Activated CD4-positive, alpha-beta T cell treated with anti-CD3 and anti-CD28 coated beads for 4 hours (primary cell): ENCODE data around the gene NFS1.

Source experiments
- DNase-seq, 2 donors: peaks; one replicate each; pipeline ENCODE4 v3.0.0-alpha.2; 2020

The NFS1 gene

GRCh38 chr20:35669221-35669620, 29.9 kb downstream of the NFS1 start:
- DNase-seq = no peak

DNA sequence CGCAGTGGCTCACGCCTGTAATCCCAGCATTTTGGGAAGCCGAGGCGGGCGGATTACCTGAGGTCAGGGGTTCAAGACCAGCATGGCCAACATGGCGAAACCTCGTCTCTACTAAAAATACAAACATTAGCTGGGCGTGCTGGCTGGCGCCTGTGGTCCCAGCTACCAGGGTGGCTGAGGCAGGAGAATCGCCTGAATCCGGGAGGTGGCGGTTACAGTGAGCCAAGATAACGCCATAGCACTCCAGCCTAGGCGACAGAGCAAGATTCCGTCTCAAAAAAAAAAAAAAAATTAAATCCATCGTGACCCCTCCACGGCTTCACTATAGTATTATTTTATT, 33.2 kb downstream of the NFS1 start:
- no peak for DNase-seq

DNA sequence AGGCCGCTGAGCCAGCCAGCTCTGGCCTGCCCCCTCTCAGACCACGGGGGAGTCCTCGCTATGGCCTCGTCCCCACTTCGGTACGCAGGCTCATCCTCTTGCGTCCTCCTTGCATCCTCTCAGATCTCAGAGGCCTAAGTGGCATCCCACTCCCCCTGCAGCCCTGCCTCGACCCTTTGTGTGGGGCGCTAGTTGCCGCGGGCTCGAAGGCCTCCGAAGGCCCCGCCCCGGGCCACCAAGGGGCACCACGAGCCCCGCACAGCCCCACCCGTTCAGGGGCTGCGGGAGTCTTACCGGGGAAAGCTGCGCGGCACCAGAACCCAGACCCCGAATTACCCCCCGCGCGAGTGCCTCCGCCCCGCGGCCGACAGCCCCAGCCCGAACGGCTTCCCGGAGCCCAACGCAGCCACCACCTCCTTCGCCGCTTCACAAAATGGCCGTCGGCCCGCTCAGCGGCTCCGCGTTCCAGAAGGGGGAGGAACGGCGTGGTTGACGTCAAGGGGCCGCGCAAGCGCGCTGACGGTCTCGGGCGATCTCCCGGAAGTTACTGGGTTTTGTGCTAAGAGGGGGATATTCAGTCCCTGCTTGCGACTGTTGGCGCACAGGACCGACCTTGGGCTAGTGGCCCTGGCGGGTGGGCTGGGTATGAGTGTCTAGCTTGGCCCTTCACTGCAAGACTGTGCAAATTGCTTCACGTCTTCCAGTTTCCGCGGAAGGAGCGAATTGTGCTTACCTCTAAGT, 34.5 kb downstream of the NFS1 start, which contains the start of the genes CPNE1 and RBM12:
CPNE1 (minus strand) TSS at position 435 of the 741 bp plus-strand sequence. CDS start 31,977 bp downstream, outside the sequence.
RBM12 (minus strand) TSS at position 435 of the 741 bp plus-strand sequence. CDS start 9,578 bp downstream, outside the sequence.
- DNase-seq = peak; percentile 90 to 91

DNA sequence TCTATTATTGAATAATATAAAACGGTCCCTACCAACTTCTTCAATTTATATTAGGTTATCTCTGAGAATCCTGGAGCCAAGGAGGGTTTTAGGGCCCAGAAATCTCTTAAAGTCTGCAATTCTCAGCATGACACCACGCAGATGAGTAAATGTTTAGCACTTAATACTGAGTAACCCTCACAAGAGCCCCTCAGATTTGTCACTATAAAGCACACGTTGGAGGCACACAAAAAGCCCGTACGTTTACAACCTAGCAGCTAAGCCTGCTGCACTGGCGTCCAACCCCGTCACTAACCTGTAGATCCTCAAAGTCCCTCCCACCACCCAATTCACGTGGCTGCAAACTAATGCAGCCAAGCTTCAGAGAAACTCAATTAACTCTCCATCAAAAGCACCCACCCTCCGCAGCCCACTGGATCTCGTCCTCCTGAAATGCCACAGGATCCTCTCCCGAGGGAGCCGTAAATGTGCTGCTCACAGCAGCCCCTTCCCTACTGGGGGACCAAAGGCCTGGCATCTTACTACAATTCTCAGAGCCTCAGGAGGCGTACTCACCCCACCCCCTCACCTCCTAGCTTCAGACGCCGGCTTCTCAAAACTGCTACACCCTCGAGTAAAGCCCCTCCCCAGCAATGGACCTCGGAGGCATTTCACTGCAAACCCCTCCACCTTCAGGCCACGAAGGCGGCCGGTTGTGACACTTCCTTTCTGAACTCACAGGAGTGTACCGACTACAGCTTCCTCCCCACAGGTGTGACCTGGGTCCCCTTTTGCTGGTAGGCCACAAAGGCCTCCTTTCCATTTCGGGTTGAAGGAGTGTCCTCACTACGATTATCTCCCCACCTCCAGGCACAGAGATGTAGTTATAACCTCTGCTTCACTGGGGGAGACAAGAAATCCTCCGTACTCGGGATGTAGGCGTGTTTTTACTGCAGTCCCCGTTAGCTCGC, 35.4 kb downstream of the NFS1 start:
- DNase-seq = peak; percentile 52 to 61

DNA sequence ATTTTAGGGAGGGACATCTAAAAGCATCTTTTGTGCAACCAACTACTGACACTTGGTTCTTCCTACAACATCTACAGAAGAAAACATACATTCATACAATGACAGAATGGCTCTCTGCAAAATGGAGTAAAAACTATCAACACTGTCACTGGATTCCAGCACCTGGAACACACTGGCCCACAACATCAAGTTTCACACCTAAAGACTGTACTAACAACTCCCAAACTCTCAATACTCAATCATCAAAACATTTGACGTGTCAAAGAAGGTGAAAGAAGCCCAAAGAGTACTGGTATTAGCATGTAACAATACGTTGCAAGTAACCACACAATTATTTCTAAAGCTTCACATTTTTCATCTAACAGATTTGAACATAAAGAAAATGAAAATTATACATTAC, 36.6 kb downstream of the NFS1 start:
- DNase-seq = no peak

GRCh38 chr20:35661908-35662307, 37.2 kb downstream of the NFS1 start:
- no peak for DNase-seq

GRCh38 chr20:35661053-35661452, 38.1 kb downstream of the NFS1 start:
- peak in 1 of 2 donors; percentile 18 for DNase-seq

DNA sequence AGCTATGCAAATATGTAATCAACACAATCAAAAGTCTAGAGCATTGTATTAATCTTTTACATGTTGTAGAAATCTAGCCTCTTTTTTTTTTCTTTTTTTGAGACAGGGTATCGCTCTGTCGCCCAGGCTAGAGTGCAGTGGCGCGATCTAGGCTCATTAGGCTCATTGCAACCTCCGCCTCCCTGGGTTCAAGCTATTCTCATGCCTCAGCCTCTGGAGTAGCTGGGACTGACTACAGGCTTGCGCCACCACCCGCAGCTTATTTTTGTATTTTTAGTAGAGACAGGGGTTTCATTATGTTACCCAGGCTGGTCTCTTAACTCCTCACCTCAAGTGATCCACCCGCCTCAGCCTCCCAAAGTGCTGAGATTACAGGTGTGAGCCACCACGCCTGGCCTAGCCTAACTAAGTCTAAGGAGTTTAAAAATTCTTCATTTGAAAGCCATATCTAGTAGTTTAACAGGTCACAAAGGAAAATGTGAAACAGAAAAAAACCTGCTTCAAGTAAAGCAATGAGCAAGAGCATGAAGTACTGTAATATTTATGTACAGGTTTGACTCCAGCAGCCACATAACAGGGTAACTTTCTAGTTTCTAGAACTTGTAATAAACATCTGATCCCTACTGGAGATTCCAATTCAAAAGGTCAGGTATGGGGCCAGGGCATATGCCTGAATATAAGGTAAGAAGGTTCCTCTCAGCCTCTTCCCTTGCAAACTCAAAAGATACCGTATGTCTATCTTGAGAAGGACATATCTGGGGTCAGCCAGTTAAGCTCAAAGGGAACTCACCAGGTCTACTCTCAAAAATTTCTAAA, 38.8 kb downstream of the NFS1 start:
- DNase-seq = no peak

- no peak for DNase-seq
Measured at GRCh38 chr20:35657271-35657670, 41.9 kb downstream of the NFS1 start.

GRCh38 chr20:35654415-35654814, 44.7 kb downstream of the NFS1 start:
- no peak for DNase-seq

- DNase-seq = no peak
Measured at GRCh38 chr20:35653893-35654292, 45.3 kb downstream of the NFS1 start.

- no peak for DNase-seq
Measured at GRCh38 chr20:35653430-35653734, 45.8 kb downstream of the NFS1 start.

DNA sequence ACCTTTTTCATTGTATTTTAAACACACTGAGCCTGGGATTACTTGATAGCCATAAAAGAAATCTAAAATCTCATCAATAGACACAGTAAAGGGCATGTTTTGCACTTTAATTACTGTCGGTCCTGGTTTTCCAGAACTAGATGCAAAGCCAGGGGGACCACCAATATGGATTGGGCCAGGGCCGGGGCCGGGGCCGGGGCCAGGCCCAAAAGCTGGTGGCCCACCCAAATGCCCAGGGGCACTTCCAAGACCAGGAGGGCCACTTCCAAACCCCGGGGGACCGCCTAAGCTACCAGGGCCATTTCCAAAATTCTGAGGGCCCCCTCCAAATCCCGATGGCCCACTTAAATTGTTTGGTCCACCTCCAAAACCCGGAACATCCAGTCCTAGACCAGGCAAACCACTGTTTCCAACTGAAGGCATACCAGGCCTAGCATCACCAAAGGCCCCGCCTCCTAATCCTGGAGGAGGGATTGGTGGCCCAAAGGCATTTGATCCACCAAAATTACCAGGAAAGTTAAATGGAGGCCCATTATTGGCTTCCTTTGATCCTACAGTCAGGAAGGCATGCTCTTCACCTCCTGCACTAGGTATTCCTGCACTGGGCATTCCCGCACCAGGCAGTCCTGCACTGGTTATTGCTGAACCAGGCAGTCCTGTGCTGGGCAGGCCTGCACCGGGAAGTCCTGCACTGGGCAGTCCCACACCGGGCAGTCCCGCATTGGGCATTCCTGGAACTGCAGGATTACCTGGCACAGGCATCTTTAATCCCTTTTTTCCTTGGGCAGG, 46.3 kb downstream of the NFS1 start:
- no peak for DNase-seq

DNA sequence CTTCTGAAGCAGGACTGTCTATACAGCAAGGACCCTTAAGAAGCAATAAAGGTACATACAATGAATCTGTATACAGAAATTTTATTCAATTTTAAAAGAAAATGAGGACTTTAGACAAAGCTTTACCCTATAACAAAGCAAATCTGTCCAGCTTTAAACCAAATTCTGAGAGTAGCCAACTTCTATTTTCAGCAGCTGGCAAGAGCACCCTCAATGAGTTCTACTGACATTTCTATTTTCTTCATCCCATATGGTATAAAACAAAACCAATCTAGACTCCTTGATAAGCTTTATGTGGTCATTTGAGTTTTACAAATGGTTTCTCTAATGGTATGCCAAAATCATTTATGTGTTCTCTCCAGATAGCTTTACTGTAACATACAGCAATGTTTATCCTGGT, 47.2 kb downstream of the NFS1 start:
- DNase-seq = no peak

GRCh38 chr20:35650632-35651031, 48.5 kb downstream of the NFS1 start:
- no peak for DNase-seq

DNA sequence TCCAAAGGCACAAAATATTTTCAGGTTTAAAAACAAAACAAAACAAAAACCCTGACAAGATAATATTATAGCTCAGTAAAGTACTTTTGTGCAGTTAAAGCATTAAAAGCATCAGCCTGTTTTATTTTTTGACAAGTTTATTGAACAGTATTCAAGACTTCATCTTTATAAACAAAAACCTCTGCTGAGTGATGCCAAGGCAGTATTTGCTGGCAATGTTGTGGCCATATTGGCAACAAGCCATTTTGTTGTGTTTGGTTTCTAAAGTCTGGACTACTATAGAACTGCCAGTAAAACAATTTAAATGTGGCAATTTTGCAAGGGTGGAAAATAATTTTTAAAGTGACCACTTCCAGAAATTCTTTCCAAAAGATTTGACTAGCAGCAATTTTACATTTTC, 50.3 kb downstream of the NFS1 start:
- DNase-seq = no peak

DNA sequence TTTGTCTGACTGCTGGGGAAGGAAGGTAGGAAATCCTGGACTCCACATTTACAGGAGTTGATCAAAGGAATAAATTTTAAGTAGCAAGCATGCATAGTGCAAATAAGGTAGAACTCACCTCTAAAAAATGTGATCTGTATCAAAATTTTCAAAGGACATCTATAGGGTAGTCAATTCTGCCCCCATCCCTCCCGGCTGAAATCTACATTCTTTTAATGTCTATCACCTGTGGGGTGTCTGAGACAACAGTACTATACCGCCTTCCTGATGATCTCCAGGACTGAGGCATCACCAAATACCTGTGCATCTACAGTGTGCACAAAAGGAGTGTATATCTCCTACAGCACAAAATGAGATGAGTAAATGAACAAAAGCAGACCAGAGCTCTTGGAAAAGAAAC, 54.3 kb downstream of the NFS1 start:
- DNase-seq = no peak

DNA sequence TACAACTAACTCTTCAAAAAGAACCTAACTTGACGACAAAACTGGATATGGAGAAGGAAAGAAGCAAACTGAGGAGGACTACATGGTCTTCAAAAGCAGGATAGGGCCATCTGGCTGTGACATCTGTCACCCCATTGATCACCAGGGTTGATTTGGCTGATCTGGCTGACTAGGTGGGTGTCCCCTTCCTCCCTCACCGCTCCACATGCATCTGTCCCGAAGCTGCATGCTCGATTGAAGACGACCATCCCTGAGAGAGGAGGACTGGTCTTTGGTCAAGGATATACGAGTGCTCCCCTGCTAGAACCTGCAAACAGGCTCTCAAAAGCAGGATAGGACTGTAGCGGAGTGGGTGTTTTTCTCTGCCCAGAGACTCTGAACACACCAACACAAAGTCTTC, 56.1 kb downstream of the NFS1 start:
- no peak for DNase-seq

GRCh38 chr20:35641743-35642142, 57.4 kb downstream of the NFS1 start:
- no peak for DNase-seq

DNA sequence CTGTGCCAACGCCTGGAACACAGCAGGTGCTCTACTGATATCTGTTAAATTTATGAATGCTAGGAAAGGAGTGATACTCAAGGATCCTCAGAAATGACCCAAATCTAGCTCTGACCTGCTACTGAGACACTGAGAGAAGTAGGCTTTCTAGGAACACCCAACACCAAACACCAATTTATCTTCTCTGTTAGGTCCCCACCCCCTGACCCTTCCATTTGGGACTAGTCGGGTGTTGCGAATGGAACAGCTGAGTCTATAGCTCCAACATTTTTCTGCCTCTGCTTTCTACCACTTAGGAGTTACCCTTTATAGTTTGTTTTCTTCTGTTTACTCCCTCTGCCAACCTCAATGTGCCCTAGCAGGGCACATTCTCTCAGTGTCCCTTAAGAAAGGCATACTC, 58.4 kb downstream of the NFS1 start:
- no peak for DNase-seq

DNA sequence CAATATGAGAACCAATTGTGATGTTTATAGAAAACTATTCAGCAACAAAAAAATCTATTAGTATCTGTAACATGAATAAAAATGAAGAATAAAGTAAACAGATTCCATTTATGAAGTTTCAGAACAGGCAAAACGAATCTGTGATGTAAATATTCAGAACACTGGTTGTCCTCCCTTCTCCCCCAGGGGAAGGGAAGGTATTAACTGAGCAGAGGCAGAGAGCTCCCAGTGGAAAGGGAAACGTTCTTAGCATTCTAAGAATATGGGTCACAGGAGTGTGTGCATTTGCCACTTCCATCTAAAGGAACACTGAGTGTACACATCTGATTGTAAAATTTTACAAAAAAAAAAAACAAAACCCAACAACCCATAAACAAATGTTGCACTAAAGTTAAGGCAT, 60.4 kb downstream of the NFS1 start:
- DNase-seq = no peak

DNA sequence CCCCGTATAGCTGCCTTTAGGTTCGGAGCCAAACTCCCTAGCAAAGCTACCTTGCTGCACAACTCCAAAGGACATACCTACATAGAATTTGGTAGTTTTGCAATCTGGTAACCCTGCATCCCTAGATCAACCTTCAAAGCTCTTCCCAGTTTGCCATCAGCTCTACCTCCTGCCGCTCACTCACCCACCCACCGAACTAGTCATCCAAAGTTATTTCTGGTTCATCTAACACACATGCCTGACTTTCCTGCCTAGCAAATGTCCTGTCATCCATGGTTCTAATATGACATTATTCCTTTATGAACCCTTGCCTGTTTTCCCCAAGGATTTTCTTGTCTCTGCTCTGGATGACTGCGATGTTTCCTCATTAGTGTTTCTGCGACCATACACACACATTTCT, 61.9 kb downstream of the NFS1 start:
- DNase-seq = no peak
